ENCODE data around the gene C11orf86. TPM values are rescaled to one million over a fixed set of nuclear protein-coding genes. Genes with fewer than 3 reads are reported as not detected.

Gene C11orf86
- total and polyA plus RNA-seq, 2 donors (not counting 3 experiments of a cell fraction or from before 2014, with no cell fraction given): not detected

DNA sequence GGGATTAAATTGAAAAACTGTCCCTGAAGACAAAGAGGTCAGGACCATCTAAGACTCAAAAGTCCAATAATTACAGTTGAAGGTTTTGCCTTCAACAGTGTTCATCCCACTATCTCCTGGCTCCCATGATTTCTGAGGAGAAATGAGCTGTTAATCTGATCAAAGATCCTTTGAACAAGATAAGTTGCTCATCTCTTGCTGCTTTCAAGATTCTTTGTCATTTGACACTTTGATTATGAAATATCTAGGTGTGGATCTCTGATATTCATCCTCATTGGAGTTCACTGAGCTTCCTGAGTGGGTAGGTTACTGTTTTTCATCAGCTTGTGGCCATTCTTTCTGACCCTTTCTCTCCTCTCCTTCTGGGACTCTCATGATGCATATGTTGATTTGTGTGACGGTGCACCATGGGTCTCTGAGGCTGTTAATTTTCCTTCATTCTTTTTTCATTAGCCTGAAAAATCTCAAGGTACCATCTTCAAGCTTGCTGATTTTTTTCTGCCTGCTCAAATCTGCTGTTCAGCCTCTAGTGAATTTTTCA lies 37.8 kb upstream of the C11orf86 start:
- H3K27ac ChIP-seq (ENCODE audit: insufficient read depth, low read depth, low read length): no peak overlapping the region
- no peaks in the 10 kb centered on the region for H3K9me1 ChIP-seq (replicated peaks; ENCODE audit: control insufficient read depth, extremely low read depth, insufficient read depth, low read length)
- no peaks in the 10 kb centered on the region for H4K20me1 ChIP-seq (replicated peaks; ENCODE audit: control insufficient read depth, extremely low read depth, insufficient read depth, low read length)
- intact Hi-C loops (cut with micrococcal nuclease): no loop called here
- no peak overlapping the region for H3K4me2 ChIP-seq (ENCODE audit: insufficient read depth, low read length)
- DNase-seq (ENCODE audit: low read depth, low spot score) (no peak), FAIRE-seq (no peak)
- no peaks in the 10 kb centered on the region for H3K27me3 ChIP-seq (ENCODE audit: control insufficient read depth in 2 of 2, insufficient read depth in 2 of 2, low read length in 2 of 2)
- no peak overlapping the region for H3K4me3 ChIP-seq (replicated peaks in 1 of 3; ENCODE audit: insufficient read depth in 1 of 3, low read depth in 1 of 3, low read length in 3 of 3)
- H3K9ac ChIP-seq (replicated peaks; ENCODE audit: extremely low read depth, insufficient read depth, low read length): no peak overlapping the region
- H2AFZ ChIP-seq (ENCODE audit: low read depth, low read length): no peak overlapping the region
- TF ChIP-seq MYC (IDR thresholded peaks at IDR 0.05; ENCODE audit: low read depth, low read length) (no peak), EZH2 (IDR thresholded peaks at IDR 0.05; ENCODE audit: borderline replicate concordance, low read depth, low read length, severe bottlenecking) (no peak), GATA2 (IDR thresholded peaks at IDR 0.05; ENCODE audit: insufficient read depth, insufficient read length, low read depth, low read length) (no peak), POLR2AphosphoS5 (IDR thresholded peaks at IDR 0.05; ENCODE audit: insufficient read depth, low read depth, low read length) (no peak), JUN (IDR thresholded peaks at IDR 0.05; ENCODE audit: borderline replicate concordance, insufficient read depth, insufficient read length, low read depth) (no peak), POLR2A (IDR thresholded peaks at IDR 0.05; ENCODE audit: low read depth, low read length) (no peak), FOS (IDR thresholded peaks at IDR 0.05; ENCODE audit: borderline replicate concordance, insufficient read depth, low read length) (no peak)
- TF ChIP-seq, protein P1, sequence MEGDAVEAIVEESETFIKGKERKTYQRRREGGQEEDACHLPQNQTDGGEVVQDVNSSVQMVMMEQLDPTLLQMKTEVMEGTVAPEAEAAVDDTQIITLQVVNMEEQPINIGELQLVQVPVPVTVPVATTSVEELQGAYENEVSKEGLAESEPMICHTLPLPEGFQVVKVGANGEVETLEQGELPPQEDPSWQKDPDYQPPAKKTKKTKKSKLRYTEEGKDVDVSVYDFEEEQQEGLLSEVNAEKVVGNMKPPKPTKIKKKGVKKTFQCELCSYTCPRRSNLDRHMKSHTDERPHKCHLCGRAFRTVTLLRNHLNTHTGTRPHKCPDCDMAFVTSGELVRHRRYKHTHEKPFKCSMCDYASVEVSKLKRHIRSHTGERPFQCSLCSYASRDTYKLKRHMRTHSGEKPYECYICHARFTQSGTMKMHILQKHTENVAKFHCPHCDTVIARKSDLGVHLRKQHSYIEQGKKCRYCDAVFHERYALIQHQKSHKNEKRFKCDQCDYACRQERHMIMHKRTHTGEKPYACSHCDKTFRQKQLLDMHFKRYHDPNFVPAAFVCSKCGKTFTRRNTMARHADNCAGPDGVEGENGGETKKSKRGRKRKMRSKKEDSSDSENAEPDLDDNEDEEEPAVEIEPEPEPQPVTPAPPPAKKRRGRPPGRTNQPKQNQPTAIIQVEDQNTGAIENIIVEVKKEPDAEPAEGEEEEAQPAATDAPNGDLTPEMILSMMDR (IDR thresholded peaks at IDR 0.05; ENCODE audit: extremely low read depth in 1 of 2, insufficient read depth in 1 of 2, low read depth in 1 of 2, low read length in 2 of 2): no peak
- TF ChIP-seq, protein P2, sequence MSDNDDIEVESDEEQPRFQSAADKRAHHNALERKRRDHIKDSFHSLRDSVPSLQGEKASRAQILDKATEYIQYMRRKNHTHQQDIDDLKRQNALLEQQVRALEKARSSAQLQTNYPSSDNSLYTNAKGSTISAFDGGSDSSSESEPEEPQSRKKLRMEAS (IDR thresholded peaks at IDR 0.05; ENCODE audit: insufficient read depth, insufficient read length): no peak
- POLR2A ChIA-PET: no interaction called here
- dilution Hi-C loops (cut with MboI; ENCODE audit: extremely low pct_ligation_motif_present, low sequenced_read_pairs): no loop called here
- CTCF ChIA-PET: interaction anchor here (0.8 kb wide), 1 partner anchor 39 kb away, joined by 4 read pairs; no protein-coding TSS in a partner anchor
- no TSS peak for BruUV-seq (replicated peaks)
- H3K4me1 ChIP-seq (ENCODE audit: control insufficient read depth, extremely low read depth, insufficient read depth, low read length): no peaks in the 10 kb centered on the region
- H3K79me2 ChIP-seq (ENCODE audit: control insufficient read depth, insufficient read depth, low read length): no peaks in the 10 kb centered on the region
- H3K9me3 ChIP-seq (replicated peaks; ENCODE audit: control insufficient read depth, insufficient read depth, low read length): no peaks in the 10 kb centered on the region
- H3K36me3 ChIP-seq (ENCODE audit: control insufficient read depth in 2 of 2, extremely low read depth in 1 of 2, insufficient read depth in 2 of 2, low read length in 2 of 2): no peaks in the 10 kb centered on the region
